Breast epithelium (tissue), 4 donors: Measurements from ENCODE around the gene SNAI3. TPM values are rescaled to one million over a fixed set of nuclear protein-coding genes. Genes with fewer than 3 reads are reported as not detected.

Experiments used
- DNase-seq, 2 donors: peaks; one replicate each; pipeline ENCODE4 v3.0.0-alpha.2; 2019; ENCODE audit warnings: low spot score in 2 of 2
- H3K27ac ChIP-seq, 2 donors: fragments of 200-600 bp; sonication (generic) in 1 of 2; one replicate each; pipeline ENCODE4 v1.5.1; 2016 to 2019; ENCODE audit warnings: mild to moderate bottlenecking in 1 of 2
- H3K27me3 ChIP-seq, 2 donors: fragments of 200-600 bp; sonication (generic) in 1 of 2; one replicate each; pipeline versions ENCODE4 v1.5.1 to v1.6.0; 2017 to 2019; ENCODE audit warnings: control low read depth in 1 of 2, mild to moderate bottlenecking in 1 of 2
- H3K36me3 ChIP-seq: fragments of 200-600 bp; one replicate; pipeline ENCODE4 v1.5.1; 2019
- H3K4me1 ChIP-seq, 2 donors: fragments of 200-600 bp; sonication (generic); one replicate each; pipeline ENCODE4 v1.5.1; 2016 to 2019; ENCODE audit warnings: control low read depth in 1 of 2
- H3K4me3 ChIP-seq, 3 donors: fragments of 200-600 bp; sonication (generic); 1 replicate in 2 of 3; 2 replicates in 1 of 3; pipeline ENCODE4 v1.5.1; 2016 to 2019; ENCODE audit warnings: mild to moderate bottlenecking in 3 of 3, moderate library complexity in 2 of 3
- H3K9me3 ChIP-seq, 2 donors: fragments of 200-600 bp; sonication (generic) in 1 of 2; one replicate each; pipeline ENCODE4 v1.5.1; 2016 to 2019; ENCODE audit warnings: control low read depth in 1 of 2
- CTCF ChIP-seq, 3 donors: fragments of 450-650 bp; IDR thresholded peaks; one replicate each; pipeline ENCODE4 v1.5.1; 2016 to 2017; ENCODE audit warnings: antibody characterized with exemption in 3 of 3, mild to moderate bottlenecking in 3 of 3, moderate library complexity in 3 of 3
- POLR2A ChIP-seq: fragments of 450-650 bp; IDR thresholded peaks from one replicate; pipeline ENCODE4 v1.6.1; 2016; ENCODE audit warnings: antibody characterized with exemption, mild to moderate bottlenecking, moderate library complexity
- POLR2AphosphoS5 ChIP-seq, 3 donors: sonication (generic); formaldehyde crosslinking; IDR thresholded peaks; one replicate each; pipeline ENCODE4 v1.6.1; 2017; ENCODE audit warnings: antibody characterized with exemption in 3 of 3
- intact Hi-C: fragments of 100-400 bp; cut with DNase I; formaldehyde crosslinking; loops from one replicate; pipeline ENCODE4 v1.15.1; 2023; ENCODE audit warnings: low total_unique reads
- total RNA-seq, 3 donors: library from RNA; depleted of rRNA; stranded (reverse); fragments of >200 nt; gene quantifications; one replicate each; pipeline ENCODE4 v1.1.0, GENCODE V29; 2016

Gene SNAI3
- total RNA-seq, 3 donors from 2014 or later = 0.66 to 0.96 (median 0.73) TPM

DNA sequence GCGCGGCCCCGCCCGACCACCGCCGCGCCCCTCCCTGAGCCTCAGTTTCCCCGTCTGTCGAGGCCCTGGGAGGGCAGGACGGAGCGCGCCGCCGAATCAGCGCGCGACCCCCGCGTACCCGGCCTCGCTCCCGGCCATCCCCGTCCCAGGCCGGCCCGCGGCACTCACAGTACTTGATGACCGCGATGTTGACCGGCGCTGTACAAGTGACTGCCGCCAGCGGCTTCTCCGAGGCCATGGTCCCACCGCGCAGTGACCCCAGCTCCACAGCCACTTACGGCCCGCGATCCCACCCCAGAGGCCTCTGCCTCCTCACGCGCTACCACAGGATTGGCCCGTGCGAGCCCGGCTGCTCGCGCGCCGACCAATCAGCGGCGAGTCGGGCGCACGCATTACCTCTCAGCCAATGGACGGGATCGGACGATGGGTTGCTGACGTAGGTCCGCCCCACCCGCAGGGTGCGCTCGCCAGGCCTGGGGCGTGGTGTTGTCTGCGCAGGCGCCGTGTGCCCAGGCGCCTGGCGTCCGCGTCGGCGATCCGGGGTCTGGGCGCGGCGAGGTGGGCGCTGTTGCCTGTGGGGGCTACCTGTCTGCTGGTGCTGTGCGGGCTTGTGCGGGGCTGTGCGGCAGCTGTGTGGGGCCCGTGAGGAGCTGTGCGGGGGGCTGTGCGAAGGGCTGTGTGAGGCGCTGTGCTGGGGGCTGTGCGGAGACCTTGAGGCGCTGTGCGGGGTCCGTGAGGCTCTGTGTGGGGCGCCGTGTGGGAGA is 23.3 kb downstream of the SNAI3 start, which contains the start of gene MVD:
Gene MVD (minus strand): TSS at position 249 of the 764 bp plus-strand sequence. CDS start 11 bp downstream, at position 238.
- Histone ChIP-seq H3K4me3 (peak within 1 kb of the TSS; percentile 74 to 88 (median 88)), H3K9me3 (no peaks in the 10 kb centered on the region), H3K4me1 (no peaks in the 10 kb centered on the region), H3K27me3 (no peaks in the 10 kb centered on the region), H3K27ac (peak within 1 kb of the TSS; percentile 78 to 80), H3K36me3 (no peaks in the 10 kb centered on the region)
- intact Hi-C loops = no loop called here
- peak; percentile 34 to 68 (median 53) for TF ChIP-seq POLR2AphosphoS5 (IDR thresholded peaks at IDR 0.05)
- TF ChIP-seq CTCF (IDR thresholded peaks at IDR 0.05) = no peak
- no peak for TF ChIP-seq POLR2A
- peak; percentile 97 to 98 for DNase-seq

GRCh38 chr16:88662222-88662842 is 24.0 kb downstream of the SNAI3 start:
- intact Hi-C loops = no loop called here
- Histone ChIP-seq H3K9me3 (no peaks in the 10 kb centered on the region), H3K36me3 (no peaks in the 10 kb centered on the region), H3K4me1 (no peaks in the 10 kb centered on the region), H3K4me3 (peak overlapping the region; percentile 74 to 88 (median 88)), H3K27me3 (no peaks in the 10 kb centered on the region), H3K27ac (peak overlapping the region; percentile 78 to 80)
- no peak for TF ChIP-seq CTCF (IDR thresholded peaks at IDR 0.05)
- TF ChIP-seq POLR2A = no peak
- TF ChIP-seq POLR2AphosphoS5 (IDR thresholded peaks at IDR 0.05) = no peak
- no peak for DNase-seq

DNA sequence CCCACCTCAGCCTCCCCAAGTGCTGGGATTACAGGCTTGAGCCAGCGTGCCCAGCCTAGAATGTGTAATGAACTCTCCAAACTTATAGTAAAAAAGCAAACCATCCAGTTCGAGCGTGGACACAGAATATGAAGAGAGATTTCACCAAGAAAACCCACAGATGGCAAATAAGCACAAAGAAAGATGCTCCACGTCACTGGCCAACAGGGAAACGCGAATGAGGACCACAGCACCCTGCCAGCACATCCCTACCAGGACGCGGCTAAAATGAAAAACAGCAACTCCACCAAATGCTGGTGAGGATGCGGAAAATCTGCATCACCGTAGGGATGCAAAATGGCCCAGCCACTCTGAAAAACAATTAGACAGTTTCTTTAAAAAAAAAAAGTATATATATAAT is 24.8 kb downstream of the SNAI3 start:
- Histone ChIP-seq H3K36me3 (no peaks in the 10 kb centered on the region), H3K9me3 (no peaks in the 10 kb centered on the region), H3K4me1 (no peaks in the 10 kb centered on the region), H3K27ac (no peak overlapping the region), H3K27me3 (no peaks in the 10 kb centered on the region), H3K4me3 (no peak overlapping the region)
- intact Hi-C loops = no loop called here
- TF ChIP-seq CTCF (IDR thresholded peaks at IDR 0.05) = no peak
- no peak for TF ChIP-seq POLR2AphosphoS5 (IDR thresholded peaks at IDR 0.05)
- no peak for TF ChIP-seq POLR2A
- no peak for DNase-seq

GRCh38 chr16:88659160-88659559 is 27.1 kb downstream of the SNAI3 start:
- TF ChIP-seq CTCF (IDR thresholded peaks at IDR 0.05) (no peak), POLR2A (no peak), POLR2AphosphoS5 (IDR thresholded peaks at IDR 0.05) (no peak)
- no peak for DNase-seq
- intact Hi-C loops = no loop called here

GRCh38 chr16:88658714-88659113 is 27.6 kb downstream of the SNAI3 start:
- no peak for DNase-seq
- H3K4me1 ChIP-seq = no peaks in the 10 kb centered on the region
- H3K4me3 ChIP-seq = no peak overlapping the region
- H3K27me3 ChIP-seq = no peaks in the 10 kb centered on the region
- no peak overlapping the region for H3K27ac ChIP-seq
- intact Hi-C loops = no loop called here
- no peaks in the 10 kb centered on the region for H3K9me3 ChIP-seq
- TF ChIP-seq CTCF (IDR thresholded peaks at IDR 0.05) (no peak), POLR2A (no peak), POLR2AphosphoS5 (IDR thresholded peaks at IDR 0.05) (no peak)
- no peaks in the 10 kb centered on the region for H3K36me3 ChIP-seq

More at GRCh38 chr16:88659160-88659559, 27.1 kb downstream of the SNAI3 start:
- Histone ChIP-seq H3K27ac (no peak overlapping the region), H3K9me3 (no peaks in the 10 kb centered on the region), H3K36me3 (no peaks in the 10 kb centered on the region), H3K4me1 (no peaks in the 10 kb centered on the region), H3K27me3 (no peaks in the 10 kb centered on the region), H3K4me3 (no peak overlapping the region)
